ENCODE measurements around the gene PRODH.
"Not testable (repeated sequence)": the region's sequence is repeated elsewhere in the genome, so short reads cannot be mapped to it uniquely, and the experiment has no call there.

DNA sequence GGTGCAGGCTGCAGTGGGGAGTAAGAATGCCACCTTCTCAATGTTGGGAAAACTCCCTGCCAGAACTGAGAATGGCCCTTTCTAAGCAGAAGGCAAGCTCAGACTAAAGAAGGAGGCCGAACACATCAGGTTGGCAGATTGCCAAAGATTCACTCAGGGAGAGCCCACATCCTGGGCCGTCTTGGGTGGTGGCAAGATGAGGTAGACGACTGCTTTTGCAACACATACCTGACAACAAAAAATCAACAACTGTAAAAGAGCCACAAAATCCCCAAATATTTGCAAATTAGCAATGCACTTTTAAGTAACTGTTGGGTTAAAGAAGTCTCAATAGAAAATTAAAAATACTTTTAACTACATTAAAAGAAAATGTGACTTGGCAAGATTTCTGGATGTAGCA is 54.8 kb downstream of the PRODH start:
- not testable (repeated sequence) for TF ChIP-seq RARB (CRISPR knock-in tag; IDR thresholded peaks at IDR 0.05); ESRRG (CRISPR knock-in tag; IDR thresholded peaks at IDR 0.05); CSDC2 (CRISPR knock-in tag; IDR thresholded peaks at IDR 0.05); TCF4 (CRISPR knock-in tag; IDR thresholded peaks at IDR 0.05; ENCODE audit: borderline replicate concordance); GLIS3 (CRISPR knock-in tag; IDR thresholded peaks at IDR 0.05); ZC3H10 (CRISPR knock-in tag; IDR thresholded peaks at IDR 0.05); ZFP3 (CRISPR knock-in tag; IDR thresholded peaks at IDR 0.05)
- TF ChIP-seq, protein P1, sequence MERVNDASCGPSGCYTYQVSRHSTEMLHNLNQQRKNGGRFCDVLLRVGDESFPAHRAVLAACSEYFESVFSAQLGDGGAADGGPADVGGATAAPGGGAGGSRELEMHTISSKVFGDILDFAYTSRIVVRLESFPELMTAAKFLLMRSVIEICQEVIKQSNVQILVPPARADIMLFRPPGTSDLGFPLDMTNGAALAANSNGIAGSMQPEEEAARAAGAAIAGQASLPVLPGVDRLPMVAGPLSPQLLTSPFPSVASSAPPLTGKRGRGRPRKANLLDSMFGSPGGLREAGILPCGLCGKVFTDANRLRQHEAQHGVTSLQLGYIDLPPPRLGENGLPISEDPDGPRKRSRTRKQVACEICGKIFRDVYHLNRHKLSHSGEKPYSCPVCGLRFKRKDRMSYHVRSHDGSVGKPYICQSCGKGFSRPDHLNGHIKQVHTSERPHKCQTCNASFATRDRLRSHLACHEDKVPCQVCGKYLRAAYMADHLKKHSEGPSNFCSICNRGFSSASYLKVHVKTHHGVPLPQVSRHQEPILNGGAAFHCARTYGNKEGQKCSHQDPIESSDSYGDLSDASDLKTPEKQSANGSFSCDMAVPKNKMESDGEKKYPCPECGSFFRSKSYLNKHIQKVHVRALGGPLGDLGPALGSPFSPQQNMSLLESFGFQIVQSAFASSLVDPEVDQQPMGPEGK (CRISPR knock-in tag; IDR thresholded peaks at IDR 0.05; ENCODE audit: borderline replicate concordance), result not testable (repeated sequence)

Data from SK-N-SH treated with all-trans-retinoic acid at 6 μM for 48 hours (cell line).